Measurements from ENCODE around the gene ITGAL.

- TF ChIP-seq CTCF (IDR thresholded peaks at IDR 0.05) (no peak), POLR2A (IDR thresholded peaks at IDR 0.05) (no peak)
Measured at GRCh38 chr16:30566531-30566930, 94.0 kb downstream of the ITGAL start.

Measured in adrenal gland (tissue), 5 donors.